HepG2 (cell line): ENCODE measurements around the gene MSANTD1. TPM values are rescaled to one million over a fixed set of nuclear protein-coding genes. Genes with fewer than 3 reads are reported as not detected.

Experiments used
- ELF3 ChIP-seq: IDR thresholded peaks from 2 replicates; pipeline ENCODE4 v1.6.1; 2016; ENCODE audit warnings: missing genetic modification reagents, missing compliant biosample characterization
- HNRNPL ChIP-seq: fragments of 200-400 bp; formaldehyde crosslinking; IDR thresholded peaks from 2 replicates; pipeline ENCODE4 v1.6.1; 2017; ENCODE audit warnings: mild to moderate bottlenecking, low read depth, low read length
- KAT8 ChIP-seq: IDR thresholded peaks from 2 replicates; pipeline ENCODE4 v1.6.1; 2016; ENCODE audit warnings: missing genetic modification reagents, missing compliant biosample characterization
- NFKB2 ChIP-seq: sonication (generic); formaldehyde crosslinking; IDR thresholded peaks from 2 replicates; pipeline ENCODE4 v1.4.0; 2020; ENCODE audit warnings: missing genetic modification reagents, borderline replicate concordance
- NR2C2 ChIP-seq: sonication (generic); formaldehyde crosslinking; IDR thresholded peaks from 2 replicates; pipeline ENCODE4 v1.4.0; 2020; ENCODE audit warnings: missing genetic modification reagents, mild to moderate bottlenecking, moderate library complexity, borderline replicate concordance
- SPEN ChIP-seq: sonication (generic); formaldehyde crosslinking; IDR thresholded peaks from 2 replicates; pipeline ENCODE4 v1.5.1; 2020; ENCODE audit warnings: low read depth, mild to moderate bottlenecking, missing genetic modification reagents
- SRY ChIP-seq: sonication (generic); formaldehyde crosslinking; IDR thresholded peaks from 2 replicates; pipeline ENCODE4 v1.8.0; 2022; ENCODE audit warnings: mild to moderate bottlenecking, missing genetic modification reagents
- STAG1 ChIP-seq: sonication (generic); formaldehyde crosslinking; IDR thresholded peaks from 2 replicates; pipeline ENCODE4 v1.4.0; 2020; ENCODE audit warnings: missing genetic modification reagents
- TCF12 ChIP-seq, 2 experiments: fragments of 450-650 bp in 1 of 2; sonication (generic) in 1 of 2; formaldehyde crosslinking in 1 of 2; IDR thresholded peaks; 2 replicates each; pipeline versions ENCODE4 v1.6.1 to v1.8.0; 2017 to 2022; ENCODE audit warnings: antibody characterized with exemption in 1 of 2, mild to moderate bottlenecking in 1 of 2, missing genetic modification reagents in 1 of 2, moderate library complexity in 1 of 2
- ZBTB21 ChIP-seq: sonication (generic); formaldehyde crosslinking; IDR thresholded peaks from 2 replicates; pipeline ENCODE4 v1.4.0; 2020; ENCODE audit warnings: missing genetic modification reagents
- ZNF10 ChIP-seq: sonication (generic); formaldehyde crosslinking; IDR thresholded peaks from 2 replicates; pipeline ENCODE4 v1.4.0; 2020; ENCODE audit warnings: mild to moderate bottlenecking, low read depth, missing genetic modification reagents, borderline replicate concordance
- ZNF329 ChIP-seq: sonication (generic); formaldehyde crosslinking; IDR thresholded peaks from 2 replicates; pipeline ENCODE4 v1.9.0; 2021; ENCODE audit warnings: low read depth, mild to moderate bottlenecking, missing genetic modification reagents
- polyA plus RNA-seq, 8 experiments: library from polyadenylated mRNA; depleted of rRNA in 3 of 8; stranded (reverse) in 7 of 8; unstranded in 1 of 8; fragments of >200 nt; fragmentation: Illumina TruSeq in 4 of 8; extraction: Trizol in 4 of 8; gene quantifications; 2 replicates each; pipeline versions ENCODE4 v1.2.1 to v1.2.3, GENCODE V29; 2011 to 2016; ENCODE audit warnings: low read depth in 4 of 8, missing spikeins in 1 of 8, mixed read lengths in 1 of 8; ENCODE audit not compliant: insufficient read depth in 1 of 8
- total RNA-seq, 5 experiments: library from RNA; depleted of rRNA; stranded (reverse); fragments of >200 nt; fragmentation: Illumina TruSeq; extraction: Trizol; gene quantifications; 2 replicates each; pipeline ENCODE4 v1.2.3, GENCODE V29; 2016; ENCODE audit warnings: low read depth in 1 of 5
- TF ChIP-seq, protein P1 (sequence below): IDR thresholded peaks from 2 replicates; pipeline ENCODE4 v1.6.1; 2016; ENCODE audit warnings: low read depth, missing genetic modification reagents, missing compliant biosample characterization
- TF ChIP-seq, protein P2 (sequence below): sonication (generic); formaldehyde crosslinking; IDR thresholded peaks from 2 replicates; pipeline ENCODE4 v1.8.0; 2022; ENCODE audit warnings: mild to moderate bottlenecking, missing genetic modification reagents, moderate library complexity
- TF ChIP-seq, protein P3 (sequence below): sonication (generic); formaldehyde crosslinking; IDR thresholded peaks from 2 replicates; pipeline ENCODE4 v1.4.0; 2020; ENCODE audit warnings: missing genetic modification reagents

Gene MSANTD1
- total and polyA plus RNA-seq, 2 of the 13 experiments (the other 11 are each of a cell fraction or from before 2014, with no cell fraction given): 0.22 to 0.40 TPM

DNA sequence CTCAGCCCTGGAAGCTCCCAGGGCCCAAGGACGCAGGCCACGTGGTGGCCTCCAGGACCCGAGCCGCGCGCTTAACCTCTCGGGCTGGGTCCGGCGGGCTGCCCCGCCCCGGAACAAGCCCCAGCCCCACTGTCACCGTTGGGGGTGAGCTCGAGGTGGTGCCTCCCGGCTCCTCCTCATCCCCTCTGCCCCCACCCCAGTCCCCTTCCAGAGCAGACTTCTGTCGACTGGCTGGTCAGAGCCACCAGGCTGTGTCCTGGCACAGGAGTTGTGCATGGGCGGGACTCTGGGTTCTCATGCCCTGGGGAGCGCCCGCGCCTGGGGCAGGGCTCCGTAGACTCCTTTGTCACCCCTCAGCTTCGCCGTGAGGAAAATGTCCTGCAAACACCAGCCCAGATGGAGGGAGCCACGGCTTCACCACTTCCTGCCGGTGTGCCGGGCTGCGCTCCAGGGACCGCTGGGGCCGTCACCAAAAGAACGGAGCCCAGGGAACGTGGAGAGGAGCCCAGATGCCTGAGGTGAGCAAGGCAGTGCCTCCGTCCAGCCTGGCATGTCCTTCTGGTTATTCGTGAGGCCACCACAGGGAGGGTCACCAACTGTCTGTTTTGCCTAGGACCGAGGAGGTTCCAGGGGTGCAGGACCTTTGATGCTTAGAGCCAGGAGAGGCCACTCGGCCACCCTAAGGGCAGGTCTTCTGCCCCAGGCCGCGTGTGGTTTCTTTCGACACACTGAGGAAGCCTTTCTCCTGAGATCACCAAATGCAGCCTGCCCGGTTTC, 36.8 kb downstream of the MSANTD1 start (continued):
- TF ChIP-seq, protein P1, sequence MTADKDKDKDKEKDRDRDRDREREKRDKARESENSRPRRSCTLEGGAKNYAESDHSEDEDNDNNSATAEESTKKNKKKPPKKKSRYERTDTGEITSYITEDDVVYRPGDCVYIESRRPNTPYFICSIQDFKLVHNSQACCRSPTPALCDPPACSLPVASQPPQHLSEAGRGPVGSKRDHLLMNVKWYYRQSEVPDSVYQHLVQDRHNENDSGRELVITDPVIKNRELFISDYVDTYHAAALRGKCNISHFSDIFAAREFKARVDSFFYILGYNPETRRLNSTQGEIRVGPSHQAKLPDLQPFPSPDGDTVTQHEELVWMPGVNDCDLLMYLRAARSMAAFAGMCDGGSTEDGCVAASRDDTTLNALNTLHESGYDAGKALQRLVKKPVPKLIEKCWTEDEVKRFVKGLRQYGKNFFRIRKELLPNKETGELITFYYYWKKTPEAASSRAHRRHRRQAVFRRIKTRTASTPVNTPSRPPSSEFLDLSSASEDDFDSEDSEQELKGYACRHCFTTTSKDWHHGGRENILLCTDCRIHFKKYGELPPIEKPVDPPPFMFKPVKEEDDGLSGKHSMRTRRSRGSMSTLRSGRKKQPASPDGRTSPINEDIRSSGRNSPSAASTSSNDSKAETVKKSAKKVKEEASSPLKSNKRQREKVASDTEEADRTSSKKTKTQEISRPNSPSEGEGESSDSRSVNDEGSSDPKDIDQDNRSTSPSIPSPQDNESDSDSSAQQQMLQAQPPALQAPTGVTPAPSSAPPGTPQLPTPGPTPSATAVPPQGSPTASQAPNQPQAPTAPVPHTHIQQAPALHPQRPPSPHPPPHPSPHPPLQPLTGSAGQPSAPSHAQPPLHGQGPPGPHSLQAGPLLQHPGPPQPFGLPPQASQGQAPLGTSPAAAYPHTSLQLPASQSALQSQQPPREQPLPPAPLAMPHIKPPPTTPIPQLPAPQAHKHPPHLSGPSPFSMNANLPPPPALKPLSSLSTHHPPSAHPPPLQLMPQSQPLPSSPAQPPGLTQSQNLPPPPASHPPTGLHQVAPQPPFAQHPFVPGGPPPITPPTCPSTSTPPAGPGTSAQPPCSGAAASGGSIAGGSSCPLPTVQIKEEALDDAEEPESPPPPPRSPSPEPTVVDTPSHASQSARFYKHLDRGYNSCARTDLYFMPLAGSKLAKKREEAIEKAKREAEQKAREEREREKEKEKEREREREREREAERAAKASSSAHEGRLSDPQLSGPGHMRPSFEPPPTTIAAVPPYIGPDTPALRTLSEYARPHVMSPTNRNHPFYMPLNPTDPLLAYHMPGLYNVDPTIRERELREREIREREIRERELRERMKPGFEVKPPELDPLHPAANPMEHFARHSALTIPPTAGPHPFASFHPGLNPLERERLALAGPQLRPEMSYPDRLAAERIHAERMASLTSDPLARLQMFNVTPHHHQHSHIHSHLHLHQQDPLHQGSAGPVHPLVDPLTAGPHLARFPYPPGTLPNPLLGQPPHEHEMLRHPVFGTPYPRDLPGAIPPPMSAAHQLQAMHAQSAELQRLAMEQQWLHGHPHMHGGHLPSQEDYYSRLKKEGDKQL (CRISPR knock-in tag): no peak; the same call in 1 of the 2 replicates
- TF ChIP-seq ZNF329 (CRISPR knock-in tag) (0 out of 2 replicates have a peak, but pooled peaks have one; percentile 28), ZNF10 (CRISPR knock-in tag) (0 out of 2 replicates have a peak, but pooled peaks have one; percentile 72), SRY (no peak; the same call in 1 of the 2 replicates), ZBTB21 (no peak), NR2C2 (CRISPR knock-in tag) (0 out of 2 replicates have a peak, but pooled peaks have one; percentile 43), SPEN (CRISPR knock-in tag) (peak; percentile 54), HNRNPL (peak; percentile 84), STAG1 (no peak), ELF3 (CRISPR knock-in tag) (peak; percentile 52; the same call in 1 of the 2 replicates), KAT8 (CRISPR knock-in tag) (peak; percentile 75), NFKB2 (CRISPR knock-in tag) (peak; percentile 86), TCF12 (IDR thresholded peaks at IDR 0.05) (no peak), TCF12 (CRISPR knock-in tag; IDR thresholded peaks at IDR 0.05) (0 out of 2 replicates have a peak, but pooled peaks have one; percentile 6)
- TF ChIP-seq, protein P2, sequence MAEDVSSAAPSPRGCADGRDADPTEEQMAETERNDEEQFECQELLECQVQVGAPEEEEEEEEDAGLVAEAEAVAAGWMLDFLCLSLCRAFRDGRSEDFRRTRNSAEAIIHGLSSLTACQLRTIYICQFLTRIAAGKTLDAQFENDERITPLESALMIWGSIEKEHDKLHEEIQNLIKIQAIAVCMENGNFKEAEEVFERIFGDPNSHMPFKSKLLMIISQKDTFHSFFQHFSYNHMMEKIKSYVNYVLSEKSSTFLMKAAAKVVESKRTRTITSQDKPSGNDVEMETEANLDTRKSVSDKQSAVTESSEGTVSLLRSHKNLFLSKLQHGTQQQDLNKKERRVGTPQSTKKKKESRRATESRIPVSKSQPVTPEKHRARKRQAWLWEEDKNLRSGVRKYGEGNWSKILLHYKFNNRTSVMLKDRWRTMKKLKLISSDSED (CRISPR knock-in tag): no peak
- TF ChIP-seq, protein P3, sequence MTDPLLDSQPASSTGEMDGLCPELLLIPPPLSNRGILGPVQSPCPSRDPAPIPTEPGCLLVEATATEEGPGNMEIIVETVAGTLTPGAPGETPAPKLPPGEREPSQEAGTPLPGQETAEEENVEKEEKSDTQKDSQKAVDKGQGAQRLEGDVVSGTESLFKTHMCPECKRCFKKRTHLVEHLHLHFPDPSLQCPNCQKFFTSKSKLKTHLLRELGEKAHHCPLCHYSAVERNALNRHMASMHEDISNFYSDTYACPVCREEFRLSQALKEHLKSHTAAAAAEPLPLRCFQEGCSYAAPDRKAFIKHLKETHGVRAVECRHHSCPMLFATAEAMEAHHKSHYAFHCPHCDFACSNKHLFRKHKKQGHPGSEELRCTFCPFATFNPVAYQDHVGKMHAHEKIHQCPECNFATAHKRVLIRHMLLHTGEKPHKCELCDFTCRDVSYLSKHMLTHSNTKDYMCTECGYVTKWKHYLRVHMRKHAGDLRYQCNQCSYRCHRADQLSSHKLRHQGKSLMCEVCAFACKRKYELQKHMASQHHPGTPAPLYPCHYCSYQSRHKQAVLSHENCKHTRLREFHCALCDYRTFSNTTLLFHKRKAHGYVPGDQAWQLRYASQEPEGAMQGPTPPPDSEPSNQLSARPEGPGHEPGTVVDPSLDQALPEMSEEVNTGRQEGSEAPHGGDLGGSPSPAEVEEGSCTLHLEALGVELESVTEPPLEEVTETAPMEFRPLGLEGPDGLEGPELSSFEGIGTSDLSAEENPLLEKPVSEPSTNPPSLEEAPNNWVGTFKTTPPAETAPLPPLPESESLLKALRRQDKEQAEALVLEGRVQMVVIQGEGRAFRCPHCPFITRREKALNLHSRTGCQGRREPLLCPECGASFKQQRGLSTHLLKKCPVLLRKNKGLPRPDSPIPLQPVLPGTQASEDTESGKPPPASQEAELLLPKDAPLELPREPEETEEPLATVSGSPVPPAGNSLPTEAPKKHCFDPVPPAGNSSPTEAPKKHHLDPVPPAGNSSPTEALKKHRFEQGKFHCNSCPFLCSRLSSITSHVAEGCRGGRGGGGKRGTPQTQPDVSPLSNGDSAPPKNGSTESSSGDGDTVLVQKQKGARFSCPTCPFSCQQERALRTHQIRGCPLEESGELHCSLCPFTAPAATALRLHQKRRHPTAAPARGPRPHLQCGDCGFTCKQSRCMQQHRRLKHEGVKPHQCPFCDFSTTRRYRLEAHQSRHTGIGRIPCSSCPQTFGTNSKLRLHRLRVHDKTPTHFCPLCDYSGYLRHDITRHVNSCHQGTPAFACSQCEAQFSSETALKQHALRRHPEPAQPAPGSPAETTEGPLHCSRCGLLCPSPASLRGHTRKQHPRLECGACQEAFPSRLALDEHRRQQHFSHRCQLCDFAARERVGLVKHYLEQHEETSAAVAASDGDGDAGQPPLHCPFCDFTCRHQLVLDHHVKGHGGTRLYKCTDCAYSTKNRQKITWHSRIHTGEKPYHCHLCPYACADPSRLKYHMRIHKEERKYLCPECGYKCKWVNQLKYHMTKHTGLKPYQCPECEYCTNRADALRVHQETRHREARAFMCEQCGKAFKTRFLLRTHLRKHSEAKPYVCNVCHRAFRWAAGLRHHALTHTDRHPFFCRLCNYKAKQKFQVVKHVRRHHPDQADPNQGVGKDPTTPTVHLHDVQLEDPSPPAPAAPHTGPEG (CRISPR knock-in tag): peak; percentile 58
